AG04449 (cell line): ENCODE results near the gene RBM38.

Source experiments
- CTCF ChIA-PET: fragments of 350-600 bp; formaldehyde crosslinking; extraction: SDS; loops from one replicate; lab custom pipeline; 2021; ENCODE audit warnings: antibody characterized with exemption; lab: Yijun Ruan, JAX
- POLR2A ChIA-PET: fragments of 400-600, 350-600 bp; formaldehyde crosslinking; extraction: SDS; loops from one replicate; lab custom pipeline; 2020; ENCODE audit warnings: antibody characterized with exemption, inconsistent platforms; lab: Yijun Ruan, JAX
- DNase-seq: peaks from one replicate; pipeline ENCODE4 v3.0.0-alpha.2; 2010; ENCODE audit warnings: low read depth, low spot score
- H3K4me3 ChIP-seq: 2 replicates; pipeline ENCODE4 v1.5.1; 2011; ENCODE audit warnings: low read depth, mild to moderate bottlenecking, control low read depth, low read length
- CTCF ChIP-seq: IDR thresholded peaks from one replicate; pipeline ENCODE4 v1.5.1; 2011; ENCODE audit warnings: mild to moderate bottlenecking, moderate library complexity, low read length, control low read depth, inconsistent platforms; ENCODE audit not compliant: insufficient read depth; ENCODE audit errors: missing control alignments

The RBM38 gene

GRCh38 chr20:57443349-57444265 lies 52.4 kb downstream of the RBM38 start:
- ChIA-PET CTCF (no interaction called here), POLR2A (no interaction called here)
- DNase-seq = no peak

GRCh38 chr20:57444394-57445048 lies 53.3 kb downstream of the RBM38 start:
- no peak for TF ChIP-seq CTCF
- DNase-seq = no peak
- H3K4me3 ChIP-seq = no peak overlapping the region
- ChIA-PET CTCF (no interaction called here), POLR2A (no interaction called here)

More at GRCh38 chr20:57443349-57444265, 52.4 kb downstream of the RBM38 start:
- no peak overlapping the region for H3K4me3 ChIP-seq
- TF ChIP-seq CTCF = no peak

- DNase-seq = peak; percentile 14
- ChIA-PET POLR2A (no interaction called here), CTCF (no interaction called here)
- TF ChIP-seq CTCF = no peak
- H3K4me3 ChIP-seq = no peak overlapping the region
Observed at GRCh38 chr20:57445298-57445697, 54.1 kb downstream of the RBM38 start.

- POLR2A ChIA-PET = no interaction called here
- TF ChIP-seq CTCF = no peak
- CTCF ChIA-PET = no interaction called here
Observed at GRCh38 chr20:57445774-57446173, 54.6 kb downstream of the RBM38 start.

GRCh38 chr20:57448764-57449354 lies 57.7 kb downstream of the RBM38 start:
- POLR2A ChIA-PET = no interaction called here
- CTCF ChIA-PET = no interaction called here
- H3K4me3 ChIP-seq = no peak overlapping the region
- no peak for DNase-seq
- TF ChIP-seq CTCF = no peak

More at GRCh38 chr20:57445774-57446173, 54.6 kb downstream of the RBM38 start:
- no peak for DNase-seq
- no peak overlapping the region for H3K4me3 ChIP-seq
